ENCODE results near the gene PORCN.

DNA sequence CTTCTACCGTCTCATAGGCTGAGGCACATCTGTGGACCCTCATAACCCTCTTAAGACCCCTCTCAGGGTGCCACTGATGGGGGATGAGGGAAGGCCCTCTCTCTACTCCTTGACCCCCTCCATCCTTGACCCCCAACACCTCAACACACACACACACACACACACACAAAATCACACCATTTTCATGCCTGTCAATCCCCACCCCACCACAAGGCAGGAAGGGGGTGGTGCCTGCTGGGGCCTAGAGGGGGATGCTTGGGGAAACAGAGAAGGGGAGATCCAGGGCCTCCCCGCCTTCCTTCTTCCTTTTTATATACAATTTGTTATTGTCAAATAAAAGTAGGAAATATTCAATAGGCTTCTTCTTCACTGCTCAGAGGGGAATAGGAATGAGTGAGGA, 11.7 kb downstream of the PORCN start:
- TF ChIP-seq, protein P1, sequence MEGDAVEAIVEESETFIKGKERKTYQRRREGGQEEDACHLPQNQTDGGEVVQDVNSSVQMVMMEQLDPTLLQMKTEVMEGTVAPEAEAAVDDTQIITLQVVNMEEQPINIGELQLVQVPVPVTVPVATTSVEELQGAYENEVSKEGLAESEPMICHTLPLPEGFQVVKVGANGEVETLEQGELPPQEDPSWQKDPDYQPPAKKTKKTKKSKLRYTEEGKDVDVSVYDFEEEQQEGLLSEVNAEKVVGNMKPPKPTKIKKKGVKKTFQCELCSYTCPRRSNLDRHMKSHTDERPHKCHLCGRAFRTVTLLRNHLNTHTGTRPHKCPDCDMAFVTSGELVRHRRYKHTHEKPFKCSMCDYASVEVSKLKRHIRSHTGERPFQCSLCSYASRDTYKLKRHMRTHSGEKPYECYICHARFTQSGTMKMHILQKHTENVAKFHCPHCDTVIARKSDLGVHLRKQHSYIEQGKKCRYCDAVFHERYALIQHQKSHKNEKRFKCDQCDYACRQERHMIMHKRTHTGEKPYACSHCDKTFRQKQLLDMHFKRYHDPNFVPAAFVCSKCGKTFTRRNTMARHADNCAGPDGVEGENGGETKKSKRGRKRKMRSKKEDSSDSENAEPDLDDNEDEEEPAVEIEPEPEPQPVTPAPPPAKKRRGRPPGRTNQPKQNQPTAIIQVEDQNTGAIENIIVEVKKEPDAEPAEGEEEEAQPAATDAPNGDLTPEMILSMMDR (conservative IDR thresholded peaks at IDR 0.05 in 1 of 2, IDR thresholded peaks at IDR 0.05 in 1 of 2; ENCODE audit: extremely low read depth in 1 of 2, insufficient read depth in 1 of 2, low read depth in 1 of 2, low read length in 2 of 2): no peak
- no peak for TF ChIP-seq EZH2 (IDR thresholded peaks at IDR 0.05; ENCODE audit: borderline replicate concordance, low read length)

Data from mammary epithelial cell (primary cell).